Upper lobe of left lung (tissue), 6 donors: ENCODE measurements around the gene TMEM178B. TPM values are rescaled to one million over a fixed set of nuclear protein-coding genes. Genes with fewer than 3 reads are reported as not detected.
"Not testable (repeated sequence)": the region's sequence is repeated elsewhere in the genome, so short reads cannot be mapped to it uniquely, and the experiment has no call there.

Source experiments
- ATAC-seq, 2 donors: fragments of 200-7000 bp; cut with Tn5 transposase; one replicate each; pipeline ENCODE4 v1.9.1; 2022; ENCODE audit warnings: mild to moderate bottlenecking in 2 of 2, moderate library complexity in 2 of 2; ENCODE audit not compliant: low FRiP score in 2 of 2
- DNase-seq, 2 donors: peaks; one replicate each; pipeline ENCODE4 v3.0.0-alpha.2; 2019 to 2020
- H3K27ac ChIP-seq, 4 donors: fragments of 200-600 bp; sonication (generic); one replicate each; pipeline ENCODE4 v1.5.1; 2016 to 2019
- H3K27me3 ChIP-seq, 4 donors: fragments of 200-600 bp; sonication (generic); one replicate each; pipeline ENCODE4 v1.5.1; 2017 to 2019
- H3K36me3 ChIP-seq, 4 donors: fragments of 200-600 bp; sonication (generic); one replicate each; pipeline ENCODE4 v1.5.1; 2016 to 2019
- H3K4me1 ChIP-seq, 4 donors: fragments of 200-600 bp; sonication (generic); one replicate each; pipeline ENCODE4 v1.5.1; 2018 to 2019
- H3K4me3 ChIP-seq, 4 donors: fragments of 200-600 bp; sonication (generic); one replicate each; pipeline ENCODE4 v1.5.1; 2017 to 2019; ENCODE audit warnings: mild to moderate bottlenecking in 2 of 4, moderate library complexity in 1 of 4
- H3K9me3 ChIP-seq, 4 donors: fragments of 200-600 bp; sonication (generic); one replicate each; pipeline ENCODE4 v1.5.1; 2018 to 2019
- EP300 ChIP-seq, 4 donors: sonication (generic); formaldehyde crosslinking; IDR thresholded peaks; one replicate each; pipeline ENCODE4 v1.5.1; 2017; ENCODE audit warnings: antibody characterized with exemption in 4 of 4, control low read depth in 2 of 4
- POLR2A ChIP-seq, 4 donors: fragments of 450-650 bp; IDR thresholded peaks; one replicate each; pipeline ENCODE4 v1.5.1; 2016 to 2017; ENCODE audit warnings: antibody characterized with exemption in 4 of 4, mild to moderate bottlenecking in 2 of 4
- POLR2AphosphoS5 ChIP-seq, 2 donors: sonication (generic); formaldehyde crosslinking; IDR thresholded peaks; one replicate each; pipeline ENCODE4 v1.5.1; 2017; ENCODE audit warnings: antibody characterized with exemption in 2 of 2
- WGBS, 2 donors: methylation state at CpG; one replicate each; pipeline ENCODE4 v1.1.5; 2017 to 2018; 5-methylcytosine and 5-hydroxymethylcytosine counted together
- total RNA-seq, 6 donors: library from RNA; depleted of rRNA in 4 of 6; stranded (reverse); fragments of >200 nt in 4 of 6; gene quantifications; one replicate each; pipeline versions ENCODE4 v1.1.0 to v1.2.1, GENCODE V29; 2016 to 2021
- TF ChIP-seq, protein P1 (sequence below), 6 experiments: fragments of 450-650 bp in 4 of 6; fragments of 200-600 bp in 2 of 6; sonication (generic) in 2 of 6; IDR thresholded peaks; one replicate each; pipeline ENCODE4 v1.5.1; 2016 to 2019; ENCODE audit warnings: antibody characterized with exemption in 6 of 6
- donor health status: DM: no; HTN: no; CAD: no; lungs with moderate emphysema.
- donor health status: DM: no; HTN: yes; CAD: no; lungs with severe emphysema.

TMEM178B gene
- total RNA-seq, 6 donors from 2014 or later = under 0.01 to 1.4 (median 0.32) TPM

DNA sequence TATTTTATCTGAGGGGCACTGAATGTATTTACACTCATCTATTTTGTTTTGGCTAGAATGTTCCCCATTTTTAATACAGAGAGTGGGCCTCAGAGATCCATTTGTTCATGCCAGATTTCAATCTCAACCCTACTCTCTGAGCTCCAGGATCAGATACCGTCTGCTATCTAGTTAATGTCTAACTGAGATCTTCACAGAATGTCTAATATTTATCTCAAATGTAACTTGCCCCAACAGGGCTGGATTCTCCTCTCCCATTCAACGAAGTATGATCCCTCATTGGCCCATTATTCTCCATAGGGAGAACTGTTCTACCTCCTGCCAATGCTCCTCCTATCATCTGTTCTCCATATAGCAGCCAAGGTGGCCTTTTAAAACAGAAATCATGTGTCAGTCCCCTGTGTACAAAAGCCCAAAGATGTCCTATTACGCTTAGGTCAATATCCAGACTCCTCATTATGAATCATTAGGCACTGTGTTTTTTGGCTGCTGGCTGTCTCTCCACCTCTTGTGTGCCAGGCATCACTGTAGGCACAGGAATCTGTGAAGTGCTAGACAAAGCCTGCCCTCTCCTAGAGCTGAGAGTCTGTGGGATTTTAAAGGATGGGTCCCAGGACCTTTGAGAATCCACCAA, 308.0 kb downstream of the TMEM178B start:
- Histone ChIP-seq H3K4me1 (no peaks in the 10 kb centered on the region), H3K4me3 (no peak overlapping the region), H3K27me3 (no peaks in the 10 kb centered on the region), H3K27ac (no peak overlapping the region), H3K36me3 (no peaks in the 10 kb centered on the region), H3K9me3 (no peaks in the 10 kb centered on the region)
- TF ChIP-seq, protein P1, sequence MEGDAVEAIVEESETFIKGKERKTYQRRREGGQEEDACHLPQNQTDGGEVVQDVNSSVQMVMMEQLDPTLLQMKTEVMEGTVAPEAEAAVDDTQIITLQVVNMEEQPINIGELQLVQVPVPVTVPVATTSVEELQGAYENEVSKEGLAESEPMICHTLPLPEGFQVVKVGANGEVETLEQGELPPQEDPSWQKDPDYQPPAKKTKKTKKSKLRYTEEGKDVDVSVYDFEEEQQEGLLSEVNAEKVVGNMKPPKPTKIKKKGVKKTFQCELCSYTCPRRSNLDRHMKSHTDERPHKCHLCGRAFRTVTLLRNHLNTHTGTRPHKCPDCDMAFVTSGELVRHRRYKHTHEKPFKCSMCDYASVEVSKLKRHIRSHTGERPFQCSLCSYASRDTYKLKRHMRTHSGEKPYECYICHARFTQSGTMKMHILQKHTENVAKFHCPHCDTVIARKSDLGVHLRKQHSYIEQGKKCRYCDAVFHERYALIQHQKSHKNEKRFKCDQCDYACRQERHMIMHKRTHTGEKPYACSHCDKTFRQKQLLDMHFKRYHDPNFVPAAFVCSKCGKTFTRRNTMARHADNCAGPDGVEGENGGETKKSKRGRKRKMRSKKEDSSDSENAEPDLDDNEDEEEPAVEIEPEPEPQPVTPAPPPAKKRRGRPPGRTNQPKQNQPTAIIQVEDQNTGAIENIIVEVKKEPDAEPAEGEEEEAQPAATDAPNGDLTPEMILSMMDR (IDR thresholded peaks at IDR 0.05) = no peak
- TF ChIP-seq POLR2AphosphoS5 (IDR thresholded peaks at IDR 0.05) (no peak), EP300 (IDR thresholded peaks at IDR 0.05) (no peak), POLR2A (IDR thresholded peaks at IDR 0.05) (no peak)
- ATAC-seq (no peak), DNase-seq (no peak)
- 66 to 76% methylated on average over 3 of the region's 3 CpGs for WGBS, 2 donors

DNA sequence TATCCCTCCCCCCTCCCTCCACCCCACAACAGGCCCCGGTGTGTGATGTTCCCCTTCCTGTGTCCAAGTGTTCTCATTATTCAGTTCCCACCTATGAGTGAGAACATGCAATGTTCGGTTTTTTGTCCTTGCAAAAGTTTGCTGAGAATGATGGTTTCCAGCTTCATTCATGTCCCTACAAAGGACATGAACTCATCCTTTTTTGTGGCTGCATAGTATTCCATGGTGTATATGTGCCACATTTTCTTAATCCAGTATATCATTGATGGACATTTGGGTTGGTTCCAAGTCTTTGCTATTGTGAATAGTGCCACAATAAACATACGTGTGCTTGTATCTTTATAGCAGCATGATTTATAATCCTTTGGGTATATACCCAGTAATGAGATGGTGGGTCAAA, 309.5 kb downstream of the TMEM178B start:
- WGBS, 2 donors = 84 to 92% methylated on average over 3 of the region's 3 CpGs
- H3K27me3 ChIP-seq = not testable (repeated sequence)

DNA sequence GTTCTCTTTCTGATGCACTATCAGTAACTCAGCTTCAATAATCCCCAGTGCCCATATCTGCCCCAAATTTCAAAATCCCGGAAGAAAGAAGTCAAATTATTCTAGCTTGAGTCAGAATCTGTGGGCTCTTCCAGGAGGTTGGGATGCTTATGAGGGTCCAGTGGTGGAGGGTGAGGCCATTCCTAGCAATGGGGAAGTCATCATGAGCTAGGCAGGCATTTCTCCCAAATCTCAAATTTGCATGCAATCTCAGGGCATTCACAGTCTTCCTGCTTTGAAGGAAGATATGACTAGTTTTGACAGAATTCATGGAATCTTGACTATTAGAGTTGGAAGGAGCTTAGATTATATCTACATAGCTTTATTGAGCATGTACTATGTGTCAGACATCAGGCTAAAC, 313.0 kb downstream of the TMEM178B start:
- WGBS, 2 donors = 91 to 100% methylated on average over 1 of the region's 1 CpG
- no peak overlapping the region for H3K4me3 ChIP-seq
- no peaks in the 10 kb centered on the region for H3K4me1 ChIP-seq
- no peaks in the 10 kb centered on the region for H3K9me3 ChIP-seq
- no peak for TF ChIP-seq POLR2AphosphoS5 (IDR thresholded peaks at IDR 0.05)
- TF ChIP-seq, protein P1 (IDR thresholded peaks at IDR 0.05) = no peak
- no peak for TF ChIP-seq EP300 (IDR thresholded peaks at IDR 0.05)
- no peak for TF ChIP-seq POLR2A (IDR thresholded peaks at IDR 0.05)
- no peak overlapping the region for H3K27ac ChIP-seq
- no peaks in the 10 kb centered on the region for H3K36me3 ChIP-seq
- no peak for DNase-seq
- no peaks in the 10 kb centered on the region for H3K27me3 ChIP-seq
- no peak for ATAC-seq

More for the DNA sequence above, 309.5 kb downstream of the TMEM178B start:
- not testable (repeated sequence) for H3K4me3 ChIP-seq, H3K27ac ChIP-seq, H3K9me3 ChIP-seq, H3K36me3 ChIP-seq, H3K4me1 ChIP-seq, ATAC-seq, DNase-seq

DNA sequence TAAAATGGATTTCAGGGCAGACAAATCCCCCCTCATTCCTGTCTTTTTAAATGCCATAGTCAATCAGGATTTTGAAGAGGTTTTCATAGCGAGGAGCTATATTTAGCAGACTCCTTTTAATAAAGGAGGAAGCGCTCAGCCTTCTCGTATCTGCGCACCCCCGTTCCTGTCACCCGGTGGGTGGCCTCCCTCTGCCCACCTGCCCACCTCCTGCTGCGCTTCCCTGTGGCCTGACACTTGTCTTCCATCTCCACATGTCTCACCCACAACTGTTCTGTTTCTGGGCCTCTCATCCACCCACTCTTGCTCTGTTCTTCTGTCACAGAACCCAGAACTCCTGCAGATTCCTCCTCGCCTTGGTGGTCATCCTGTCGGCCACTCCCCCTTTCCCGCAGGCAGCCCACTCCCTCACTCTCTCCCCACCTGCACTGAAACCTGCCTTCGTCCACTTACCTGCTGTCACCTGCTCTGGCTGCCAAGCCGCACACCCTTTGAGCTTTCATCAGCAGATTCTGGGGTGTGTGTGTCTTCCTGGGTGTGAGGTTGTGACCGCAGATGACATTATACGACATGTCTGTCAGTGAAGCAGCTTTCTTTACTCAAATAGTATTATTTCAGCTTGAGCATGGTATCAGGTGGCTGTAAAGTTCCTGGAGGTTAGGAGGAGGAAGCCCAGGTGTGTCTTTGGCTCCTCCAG, 313.8 kb downstream of the TMEM178B start:
- ATAC-seq (no peak), DNase-seq (peak in 1 of 2 donors; percentile 44)
- Histone ChIP-seq H3K4me1 (no peaks in the 10 kb centered on the region), H3K9me3 (no peaks in the 10 kb centered on the region), H3K36me3 (no peaks in the 10 kb centered on the region), H3K27me3 (no peaks in the 10 kb centered on the region), H3K4me3 (no peak overlapping the region), H3K27ac (no peak overlapping the region)
- WGBS, 2 donors = 80 to 82% methylated on average over 14 of the region's 14 CpGs
- TF ChIP-seq, protein P1 (IDR thresholded peaks at IDR 0.05) = no peak

DNA sequence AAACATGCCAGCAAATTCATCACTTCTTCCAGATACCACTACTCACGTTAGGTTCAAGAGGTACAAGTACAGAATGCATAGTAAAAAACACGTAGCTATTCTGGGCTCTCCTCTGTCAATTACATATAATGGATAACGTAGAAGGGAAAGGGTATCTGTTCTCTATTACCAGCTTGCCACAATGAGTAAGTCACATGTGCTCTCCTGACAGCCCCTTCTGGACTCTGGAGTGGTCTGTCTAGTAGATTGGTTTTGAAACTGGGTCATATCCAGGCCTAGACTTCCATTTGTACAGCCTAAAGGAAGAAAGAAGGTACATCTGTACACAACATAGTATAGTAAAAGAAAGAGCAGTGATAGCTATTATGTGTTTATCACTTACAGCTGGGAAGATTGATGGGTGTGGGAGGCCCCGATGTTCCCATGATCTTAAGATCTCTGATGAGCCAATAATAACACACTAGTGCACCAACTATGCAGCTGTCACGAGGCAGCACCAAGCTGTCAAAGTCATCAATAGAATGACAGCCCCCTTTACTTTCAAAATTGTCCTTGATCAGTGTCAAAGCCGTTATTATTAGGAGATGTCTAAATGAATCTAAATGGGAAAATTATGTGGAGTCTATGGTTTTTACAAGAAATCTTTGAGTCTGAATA, 315.4 kb downstream of the TMEM178B start:
- Histone ChIP-seq H3K27ac (no peak overlapping the region), H3K9me3 (no peaks in the 10 kb centered on the region), H3K36me3 (no peaks in the 10 kb centered on the region), H3K27me3 (no peaks in the 10 kb centered on the region), H3K4me1 (no peaks in the 10 kb centered on the region), H3K4me3 (no peak overlapping the region)
- DNase-seq = no peak
- TF ChIP-seq, protein P1 (IDR thresholded peaks at IDR 0.05) = no peak
- TF ChIP-seq POLR2A (IDR thresholded peaks at IDR 0.05) (no peak), EP300 (IDR thresholded peaks at IDR 0.05) (no peak), POLR2AphosphoS5 (IDR thresholded peaks at IDR 0.05) (no peak)
- 67 to 73% methylated on average over 6 of the region's 6 CpGs for WGBS, 2 donors
- no peak for ATAC-seq
